Measurements from ENCODE around the gene ZBTB25.
A peak's percentile ranks its signal among the peaks of the same experiment; 100 is the strongest.
"Not testable (repeated sequence)": the region's sequence is repeated elsewhere in the genome, so short reads cannot be mapped to it uniquely, and the experiment has no call there.

ZBTB25 gene, protein sequence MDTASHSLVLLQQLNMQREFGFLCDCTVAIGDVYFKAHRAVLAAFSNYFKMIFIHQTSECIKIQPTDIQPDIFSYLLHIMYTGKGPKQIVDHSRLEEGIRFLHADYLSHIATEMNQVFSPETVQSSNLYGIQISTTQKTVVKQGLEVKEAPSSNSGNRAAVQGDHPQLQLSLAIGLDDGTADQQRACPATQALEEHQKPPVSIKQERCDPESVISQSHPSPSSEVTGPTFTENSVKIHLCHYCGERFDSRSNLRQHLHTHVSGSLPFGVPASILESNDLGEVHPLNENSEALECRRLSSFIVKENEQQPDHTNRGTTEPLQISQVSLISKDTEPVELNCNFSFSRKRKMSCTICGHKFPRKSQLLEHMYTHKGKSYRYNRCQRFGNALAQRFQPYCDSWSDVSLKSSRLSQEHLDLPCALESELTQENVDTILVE

GRCh38 chr14:64503434-64504309, at the start of gene ZBTB25:
ZBTB25 (minus strand) TSS chr14:64503838; CDS start chr14:64490533, 13,305 bp downstream.
- peak; percentile 83 to 91 for DNase-seq (ENCODE audit: low read depth in 2 of 2)

DNA sequence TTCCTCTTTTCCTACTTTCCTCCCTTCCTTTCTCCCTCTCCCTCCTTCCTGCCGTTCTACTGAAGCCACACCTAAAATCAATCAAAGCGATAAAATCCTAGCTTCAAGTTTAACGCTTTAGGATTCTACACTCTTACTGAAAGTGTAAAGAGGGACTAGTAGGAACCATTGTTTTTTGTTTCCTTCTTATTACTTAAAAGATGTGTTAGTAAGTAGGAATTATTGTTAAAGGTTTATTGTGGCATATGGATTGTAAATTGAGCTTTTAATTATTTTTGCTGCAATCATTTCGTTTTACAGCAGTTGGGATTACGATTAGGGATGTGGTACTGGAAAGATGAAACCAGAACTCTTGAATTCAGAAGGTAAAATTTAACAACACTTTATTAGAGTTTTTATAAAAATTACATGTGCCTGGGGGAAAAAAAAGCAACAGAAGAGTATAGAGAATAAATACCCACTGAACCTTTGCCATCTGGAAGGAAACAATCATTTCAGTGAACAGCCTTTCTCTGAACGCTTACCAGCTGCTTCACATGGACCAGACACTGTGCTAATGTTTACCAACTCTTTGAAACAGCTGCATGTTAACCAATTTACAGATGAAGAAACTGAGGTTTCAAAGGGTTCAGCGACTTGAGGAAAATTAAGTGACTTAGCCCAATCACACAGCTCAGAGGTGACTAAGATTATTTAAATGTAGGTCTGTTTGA, 47.1 kb upstream of the ZBTB25 start:
- DNase-seq (ENCODE audit: low read depth in 2 of 2): no peak

- peak in 1 of 2 donors; percentile 38 for DNase-seq (ENCODE audit: low read depth in 2 of 2)
These were observed 46.4 kb upstream of the ZBTB25 start, which contains the start of gene PPP1R36 for GRCh38 chr14:64549791-64550620. PPP1R36 (plus strand) TSS chr14:64549961; CDS start chr14:64549998, 37 bp downstream.

GRCh38 chr14:64549016-64549415, 45.4 kb upstream of the ZBTB25 start:
- DNase-seq (ENCODE audit: low read depth in 2 of 2): no peak

DNA sequence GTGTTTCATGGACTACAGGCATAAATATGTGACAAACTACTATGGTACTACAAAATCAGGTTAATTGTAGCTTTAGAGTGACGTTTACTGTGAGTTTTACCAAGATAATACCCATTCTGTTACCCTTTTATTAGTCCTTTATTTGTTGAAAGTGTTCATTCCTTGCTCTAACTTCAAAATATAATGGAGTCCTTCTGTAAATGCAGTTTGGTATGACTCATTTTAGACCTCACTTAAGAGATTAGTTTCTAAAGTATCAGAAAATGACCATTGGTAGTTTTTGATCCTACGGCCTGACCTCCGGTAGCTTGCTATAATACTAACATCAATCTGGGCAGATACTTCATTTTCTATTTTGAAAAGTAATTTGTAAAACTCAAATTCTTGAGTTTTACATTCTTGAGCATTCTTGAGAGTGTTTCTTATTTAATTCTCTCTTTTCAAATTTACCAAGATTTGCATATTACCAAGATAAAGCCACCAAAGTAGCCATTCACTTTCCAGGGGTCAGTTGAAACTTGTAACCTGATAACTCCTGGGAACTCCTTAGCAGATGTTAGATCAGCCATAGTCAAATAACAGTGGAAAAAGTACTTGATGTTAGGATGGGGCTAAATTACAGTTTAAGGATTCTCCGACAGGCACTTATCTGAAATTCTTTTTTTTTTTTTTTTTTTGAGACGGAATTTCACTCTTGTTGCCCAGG, 41.1 kb upstream of the ZBTB25 start:
- DNase-seq (ENCODE audit: low read depth in 2 of 2): no peak

GRCh38 chr14:64542836-64543201, 39.2 kb upstream of the ZBTB25 start:
- DNase-seq (ENCODE audit: low read depth in 2 of 2): no peak

GRCh38 chr14:64541972-64542835, 38.6 kb upstream of the ZBTB25 start:
- no peak for DNase-seq (ENCODE audit: low read depth in 2 of 2)

DNA sequence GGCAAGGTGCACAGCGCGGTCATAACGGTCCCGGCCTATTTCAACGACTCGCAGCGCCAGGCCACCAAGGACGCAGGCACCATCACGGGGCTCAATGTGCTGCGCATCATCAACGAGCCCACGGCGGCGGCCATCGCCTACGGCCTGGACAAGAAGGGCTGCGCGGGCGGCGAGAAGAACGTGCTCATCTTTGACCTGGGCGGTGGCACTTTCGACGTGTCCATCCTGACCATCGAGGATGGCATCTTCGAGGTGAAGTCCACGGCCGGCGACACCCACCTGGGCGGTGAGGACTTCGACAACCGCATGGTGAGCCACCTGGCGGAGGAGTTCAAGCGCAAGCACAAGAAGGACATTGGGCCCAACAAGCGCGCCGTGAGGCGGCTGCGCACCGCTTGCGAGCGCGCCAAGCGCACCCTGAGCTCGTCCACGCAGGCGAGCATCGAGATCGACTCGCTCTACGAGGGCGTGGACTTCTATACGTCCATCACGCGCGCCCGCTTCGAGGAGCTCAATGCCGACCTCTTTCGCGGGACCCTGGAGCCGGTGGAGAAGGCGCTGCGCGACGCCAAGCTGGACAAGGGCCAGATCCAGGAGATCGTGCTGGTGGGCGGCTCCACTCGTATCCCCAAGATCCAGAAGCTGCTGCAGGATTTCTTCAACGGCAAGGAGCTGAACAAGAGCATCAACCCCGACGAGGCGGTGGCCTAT, 37.8 kb upstream of the ZBTB25 start:
- peak in 1 of 2 donors; percentile 3 for DNase-seq (ENCODE audit: low read depth in 2 of 2)

- DNase-seq (ENCODE audit: low read depth in 2 of 2): peak; percentile 90 to 94
These were observed 36.9 kb upstream of the ZBTB25 start, which contains the start of gene HSPA2 for GRCh38 chr14:64540208-64541202. HSPA2 (plus strand) TSS chr14:64540741; CDS start chr14:64540850, 109 bp downstream.

GRCh38 chr14:64536488-64537245, 33.0 kb upstream of the ZBTB25 start:
- DNase-seq (ENCODE audit: low read depth in 2 of 2): no peak

GRCh38 chr14:64531567-64531966, 27.9 kb upstream of the ZBTB25 start:
- no peak for DNase-seq (ENCODE audit: low read depth in 2 of 2)

DNA sequence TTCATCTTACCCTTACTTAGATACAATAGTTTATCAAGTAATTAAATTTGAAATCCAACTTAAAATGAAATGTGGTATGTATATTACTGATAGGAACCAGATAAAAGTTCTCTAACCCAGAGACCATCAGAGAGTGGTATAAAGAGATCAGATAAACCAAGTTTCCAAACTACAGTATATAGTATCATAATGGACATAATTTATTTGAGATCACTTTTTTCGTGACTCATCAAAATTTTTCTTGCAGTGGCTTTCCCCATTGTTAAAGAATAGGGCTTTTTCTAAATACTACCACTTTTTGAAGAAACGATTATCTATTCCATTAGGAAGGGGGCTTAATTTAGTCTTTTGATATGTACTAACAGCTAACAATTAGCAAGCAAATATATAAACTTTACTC, 21.7 kb upstream of the ZBTB25 start:
- DNase-seq (ENCODE audit: low read depth in 2 of 2): no peak

DNA sequence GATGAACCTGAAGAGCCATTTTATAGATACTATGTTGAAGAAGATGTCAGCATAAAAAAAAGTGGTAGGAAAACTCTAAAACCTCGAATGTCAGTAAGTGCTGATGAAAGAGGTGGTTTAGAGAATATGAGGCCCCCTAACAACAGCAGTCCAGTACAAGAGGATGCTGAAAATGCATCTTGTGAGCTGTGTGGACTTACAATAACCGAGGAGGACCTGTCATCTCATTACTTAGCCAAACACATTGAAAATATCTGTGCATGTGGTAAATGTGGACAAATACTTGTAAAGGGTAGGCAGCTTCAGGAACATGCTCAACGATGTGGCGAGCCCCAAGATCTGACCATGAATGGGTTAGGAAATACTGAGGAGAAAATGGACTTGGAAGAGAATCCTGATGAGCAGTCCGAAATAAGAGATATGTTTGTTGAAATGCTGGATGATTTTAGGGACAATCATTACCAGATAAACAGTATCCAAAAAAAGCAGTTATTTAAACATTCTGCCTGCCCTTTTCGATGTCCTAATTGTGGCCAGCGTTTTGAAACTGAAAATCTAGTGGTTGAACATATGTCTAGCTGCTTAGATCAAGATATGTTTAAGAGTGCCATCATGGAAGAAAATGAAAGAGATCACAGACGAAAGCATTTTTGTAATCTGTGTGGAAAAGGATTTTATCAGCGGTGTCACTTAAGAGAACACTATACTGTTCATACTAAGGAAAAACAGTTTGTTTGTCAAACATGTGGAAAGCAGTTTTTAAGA, 19.1 kb upstream of the ZBTB25 start:
- DNase-seq (ENCODE audit: low read depth in 2 of 2): no peak

DNA sequence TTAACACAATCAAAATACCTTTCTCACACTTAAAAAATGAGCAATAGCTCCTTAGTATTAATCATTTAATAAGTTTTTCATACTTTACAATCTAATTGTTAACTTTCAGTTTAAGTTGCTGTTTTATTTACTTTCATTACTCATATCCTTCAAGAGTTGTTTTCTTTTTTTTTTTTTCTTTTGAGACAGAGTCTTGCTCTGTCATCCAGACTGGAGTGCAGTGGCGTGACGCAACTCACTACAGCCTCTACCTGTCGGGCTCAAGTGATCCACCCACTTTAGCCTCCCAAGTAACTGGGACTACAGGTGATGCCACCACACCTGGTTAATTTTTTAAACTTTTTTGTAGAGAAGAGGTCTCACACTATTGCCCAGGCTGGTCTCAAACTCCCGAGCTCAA, 17.1 kb upstream of the ZBTB25 start:
- DNase-seq (ENCODE audit: low read depth in 2 of 2): no peak

- no peak for DNase-seq (ENCODE audit: low read depth in 2 of 2)
These were observed 14.6 kb upstream of the ZBTB25 start for GRCh38 chr14:64518229-64518628.

- not testable (repeated sequence) for DNase-seq (ENCODE audit: low read depth in 2 of 2)
These were observed 14.0 kb upstream of the ZBTB25 start for GRCh38 chr14:64517667-64518066.
